ENCODE measurements around the gene SLC8A3. TPM values are rescaled to one million over a fixed set of nuclear protein-coding genes. Genes with fewer than 3 reads are reported as not detected.

The SLC8A3 gene
- total RNA-seq, 1 donor from 2014 or later = not detected

GRCh38 chr14:70006699-70007098, 182.1 kb downstream of the SLC8A3 start:
- Mint-ChIP-seq H3K27me3 (ENCODE audit: unreplicated experiment) (no peaks in the 10 kb centered on the region), H3K27ac (ENCODE audit: unreplicated experiment) (no peak overlapping the region), H3K4me3 (ENCODE audit: unreplicated experiment) (no peak overlapping the region), H3K4me1 (ENCODE audit: unreplicated experiment) (no peaks in the 10 kb centered on the region), H3K9me3 (ENCODE audit: unreplicated experiment) (no peaks in the 10 kb centered on the region), H3K36me3 (ENCODE audit: unreplicated experiment) (no peaks in the 10 kb centered on the region)
- DNase-seq (ENCODE audit: extremely low spot score, unreplicated experiment) = no peak
- TF ChIP-seq CTCF (IDR thresholded peaks at IDR 0.05) = no peak

GRCh38 chr14:70005281-70005805, 183.4 kb downstream of the SLC8A3 start:
- Mint-ChIP-seq H3K27ac (ENCODE audit: unreplicated experiment) (no peak overlapping the region), H3K4me1 (ENCODE audit: unreplicated experiment) (no peaks in the 10 kb centered on the region), H3K4me3 (ENCODE audit: unreplicated experiment) (no peak overlapping the region), H3K9me3 (ENCODE audit: unreplicated experiment) (no peaks in the 10 kb centered on the region), H3K27me3 (ENCODE audit: unreplicated experiment) (no peaks in the 10 kb centered on the region), H3K36me3 (ENCODE audit: unreplicated experiment) (no peaks in the 10 kb centered on the region)
- DNase-seq (ENCODE audit: extremely low spot score, unreplicated experiment) = no peak
- no peak for TF ChIP-seq CTCF (IDR thresholded peaks at IDR 0.05)

GRCh38 chr14:70004791-70005190, 184.0 kb downstream of the SLC8A3 start:
- TF ChIP-seq CTCF (IDR thresholded peaks at IDR 0.05) = no peak
- H3K4me1 Mint-ChIP-seq (ENCODE audit: unreplicated experiment) = no peaks in the 10 kb centered on the region
- no peaks in the 10 kb centered on the region for H3K9me3 Mint-ChIP-seq (ENCODE audit: unreplicated experiment)
- H3K27ac Mint-ChIP-seq (ENCODE audit: unreplicated experiment) = no peak overlapping the region
- no peak overlapping the region for H3K4me3 Mint-ChIP-seq (ENCODE audit: unreplicated experiment)
- no peak for DNase-seq (ENCODE audit: extremely low spot score, unreplicated experiment)
- H3K36me3 Mint-ChIP-seq (ENCODE audit: unreplicated experiment) = no peaks in the 10 kb centered on the region
- H3K27me3 Mint-ChIP-seq (ENCODE audit: unreplicated experiment) = no peaks in the 10 kb centered on the region

- Mint-ChIP-seq H3K9me3 (ENCODE audit: unreplicated experiment) (no peaks in the 10 kb centered on the region), H3K4me1 (ENCODE audit: unreplicated experiment) (no peaks in the 10 kb centered on the region), H3K27me3 (ENCODE audit: unreplicated experiment) (no peaks in the 10 kb centered on the region), H3K27ac (ENCODE audit: unreplicated experiment) (no peak overlapping the region), H3K36me3 (ENCODE audit: unreplicated experiment) (no peaks in the 10 kb centered on the region), H3K4me3 (ENCODE audit: unreplicated experiment) (no peak overlapping the region)
- no peak for TF ChIP-seq CTCF (IDR thresholded peaks at IDR 0.05)
- DNase-seq (ENCODE audit: extremely low spot score, unreplicated experiment) = no peak
These were observed 186.0 kb downstream of the SLC8A3 start for GRCh38 chr14:70002589-70003346.

GRCh38 chr14:70000601-70001000, 188.2 kb downstream of the SLC8A3 start:
- H3K27me3 Mint-ChIP-seq (ENCODE audit: unreplicated experiment) = no peaks in the 10 kb centered on the region
- H3K4me1 Mint-ChIP-seq (ENCODE audit: unreplicated experiment) = no peaks in the 10 kb centered on the region
- no peak for TF ChIP-seq CTCF (IDR thresholded peaks at IDR 0.05)
- H3K4me3 Mint-ChIP-seq (ENCODE audit: unreplicated experiment) = no peak overlapping the region
- H3K9me3 Mint-ChIP-seq (ENCODE audit: unreplicated experiment) = no peaks in the 10 kb centered on the region
- H3K36me3 Mint-ChIP-seq (ENCODE audit: unreplicated experiment) = no peaks in the 10 kb centered on the region
- no peak for DNase-seq (ENCODE audit: extremely low spot score, unreplicated experiment)
- no peak overlapping the region for H3K27ac Mint-ChIP-seq (ENCODE audit: unreplicated experiment)
